Gastroesophageal sphincter (tissue), 4 donors: Measurements from ENCODE around the gene ZNF804A. TPM values are rescaled to one million over a fixed set of nuclear protein-coding genes. Genes with fewer than 3 reads are reported as not detected.

Experiments used
- ATAC-seq: fragments of 150-250 bp; one replicate; pipeline ENCODE4 v1.9.1; 2016; ENCODE audit warnings: mild to moderate bottlenecking, moderate library complexity
- H3K27ac ChIP-seq, 4 donors: fragments of 200-600 bp; sonication (generic) in 3 of 4; 1 replicate in 3 of 4; 2 replicates in 1 of 4; pipeline ENCODE4 v1.5.1; 2016 to 2019
- H3K27me3 ChIP-seq: fragments of 200-600 bp; sonication (generic); one replicate; pipeline ENCODE4 v1.5.1; 2019
- H3K36me3 ChIP-seq, 2 donors: fragments of 200-600 bp; sonication (generic); one replicate each; pipeline ENCODE4 v1.5.1; 2019; ENCODE audit warnings: control low read depth in 1 of 2
- H3K4me1 ChIP-seq, 3 donors: fragments of 200-600 bp; sonication (generic); 1 replicate in 2 of 3; 2 replicates in 1 of 3; pipeline ENCODE4 v1.5.1; 2016 to 2019; ENCODE audit warnings: control low read depth in 2 of 3
- H3K4me3 ChIP-seq, 2 donors: fragments of 200-600 bp; sonication (generic); one replicate each; pipeline ENCODE4 v1.5.1; 2019; ENCODE audit warnings: mild to moderate bottlenecking in 1 of 2, moderate library complexity in 1 of 2
- H3K9me3 ChIP-seq, 3 donors: fragments of 200-600 bp; sonication (generic); one replicate each; pipeline ENCODE4 v1.5.1; 2017 to 2019; ENCODE audit warnings: control low read depth in 2 of 3
- EP300 ChIP-seq: sonication (generic); formaldehyde crosslinking; IDR thresholded peaks from one replicate; pipeline ENCODE4 v1.6.1; 2017; ENCODE audit warnings: antibody characterized with exemption, mild to moderate bottlenecking
- POLR2A ChIP-seq, 2 donors: fragments of 450-650 bp; IDR thresholded peaks; one replicate each; pipeline ENCODE4 v1.6.1; 2017; ENCODE audit warnings: antibody characterized with exemption in 2 of 2, mild to moderate bottlenecking in 2 of 2, moderate library complexity in 1 of 2
- POLR2AphosphoS5 ChIP-seq: sonication (generic); formaldehyde crosslinking; IDR thresholded peaks from one replicate; pipeline ENCODE4 v1.6.1; 2017; ENCODE audit warnings: antibody characterized with exemption
- WGBS, 2 donors: methylation state at CpG; one replicate each; pipeline ENCODE4 v1.1.5; 2018; ENCODE audit warnings: low coverage in 1 of 2; 5-methylcytosine and 5-hydroxymethylcytosine counted together
- total RNA-seq, 4 donors: library from RNA; depleted of rRNA; stranded (reverse); fragments of >200 nt; gene quantifications; one replicate each; pipeline ENCODE4 v1.1.0, GENCODE V29; 2016
- TF ChIP-seq, protein P1 (sequence below), 4 experiments: fragments of 200-600 bp in 2 of 4; fragments of 450-650 bp in 2 of 4; sonication (generic) in 1 of 4; IDR thresholded peaks; one replicate each; pipeline ENCODE4 v1.5.1; 2017 to 2019; ENCODE audit warnings: antibody characterized with exemption in 4 of 4, mild to moderate bottlenecking in 2 of 4, moderate library complexity in 2 of 4

The ZNF804A gene
- total RNA-seq, 4 donors from 2014 or later: under 0.01 to 0.08 (median 0.07) TPM; not detected in 1

DNA sequence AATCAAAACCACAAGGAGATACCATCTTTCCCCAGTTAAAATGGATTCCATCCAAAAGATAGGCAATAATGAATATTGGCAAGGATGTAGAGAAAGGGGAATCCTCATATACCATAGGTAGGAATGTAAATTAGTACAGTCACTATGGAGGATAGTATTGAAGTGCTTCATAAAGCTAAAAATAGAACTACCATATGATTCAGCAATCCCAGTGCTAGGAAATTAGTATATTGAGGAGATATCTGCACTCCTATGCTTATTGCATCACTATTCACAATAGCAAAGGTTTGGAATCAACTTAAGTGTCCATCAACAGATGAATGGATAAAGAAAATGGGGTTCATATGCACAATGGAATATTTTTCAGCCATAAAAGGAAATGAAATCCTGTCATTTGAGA, 251.2 kb downstream of the ZNF804A start:
- no peak for ATAC-seq

DNA sequence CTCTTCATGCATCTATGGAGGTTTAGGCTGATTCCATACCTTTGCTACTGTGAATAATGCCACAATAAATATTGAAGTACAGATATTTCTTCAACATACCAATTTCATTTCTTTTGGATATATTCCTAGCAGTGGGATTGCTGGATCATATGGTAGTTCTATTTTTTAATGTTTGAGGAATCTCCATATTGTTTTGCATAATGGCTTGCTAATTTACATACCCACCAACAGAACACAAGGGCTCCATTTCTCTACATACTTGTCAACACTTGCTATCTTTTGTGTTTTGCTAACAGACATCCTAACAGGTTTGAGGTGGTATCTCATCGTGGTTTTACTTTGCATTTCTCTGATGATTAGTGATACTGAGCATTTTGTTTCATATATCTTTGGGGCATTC, 253.2 kb downstream of the ZNF804A start:
- H3K9me3 ChIP-seq: no peaks in the 10 kb centered on the region
- 89 to 94% methylated on average over 1 of the region's 1 CpG for WGBS, 2 donors
- H3K27me3 ChIP-seq: no peaks in the 10 kb centered on the region
- no peaks in the 10 kb centered on the region for H3K4me1 ChIP-seq
- H3K27ac ChIP-seq: no peak overlapping the region
- H3K4me3 ChIP-seq: no peak overlapping the region
- ATAC-seq: no peak
- H3K36me3 ChIP-seq: no peaks in the 10 kb centered on the region
- TF ChIP-seq, protein P1, sequence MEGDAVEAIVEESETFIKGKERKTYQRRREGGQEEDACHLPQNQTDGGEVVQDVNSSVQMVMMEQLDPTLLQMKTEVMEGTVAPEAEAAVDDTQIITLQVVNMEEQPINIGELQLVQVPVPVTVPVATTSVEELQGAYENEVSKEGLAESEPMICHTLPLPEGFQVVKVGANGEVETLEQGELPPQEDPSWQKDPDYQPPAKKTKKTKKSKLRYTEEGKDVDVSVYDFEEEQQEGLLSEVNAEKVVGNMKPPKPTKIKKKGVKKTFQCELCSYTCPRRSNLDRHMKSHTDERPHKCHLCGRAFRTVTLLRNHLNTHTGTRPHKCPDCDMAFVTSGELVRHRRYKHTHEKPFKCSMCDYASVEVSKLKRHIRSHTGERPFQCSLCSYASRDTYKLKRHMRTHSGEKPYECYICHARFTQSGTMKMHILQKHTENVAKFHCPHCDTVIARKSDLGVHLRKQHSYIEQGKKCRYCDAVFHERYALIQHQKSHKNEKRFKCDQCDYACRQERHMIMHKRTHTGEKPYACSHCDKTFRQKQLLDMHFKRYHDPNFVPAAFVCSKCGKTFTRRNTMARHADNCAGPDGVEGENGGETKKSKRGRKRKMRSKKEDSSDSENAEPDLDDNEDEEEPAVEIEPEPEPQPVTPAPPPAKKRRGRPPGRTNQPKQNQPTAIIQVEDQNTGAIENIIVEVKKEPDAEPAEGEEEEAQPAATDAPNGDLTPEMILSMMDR (IDR thresholded peaks at IDR 0.05): no peak
- TF ChIP-seq POLR2AphosphoS5 (no peak), EP300 (no peak), POLR2A (IDR thresholded peaks at IDR 0.05) (no peak)

More for the DNA sequence above, 251.2 kb downstream of the ZNF804A start:
- no peak overlapping the region for H3K4me3 ChIP-seq
- no peaks in the 10 kb centered on the region for H3K27me3 ChIP-seq
- TF ChIP-seq EP300 (no peak), POLR2A (IDR thresholded peaks at IDR 0.05) (no peak), POLR2AphosphoS5 (no peak)
- TF ChIP-seq, protein P1 (IDR thresholded peaks at IDR 0.05): no peak
- no peaks in the 10 kb centered on the region for H3K36me3 ChIP-seq
- no peaks in the 10 kb centered on the region for H3K9me3 ChIP-seq
- no peak overlapping the region for H3K27ac ChIP-seq
- H3K4me1 ChIP-seq: no peaks in the 10 kb centered on the region

DNA sequence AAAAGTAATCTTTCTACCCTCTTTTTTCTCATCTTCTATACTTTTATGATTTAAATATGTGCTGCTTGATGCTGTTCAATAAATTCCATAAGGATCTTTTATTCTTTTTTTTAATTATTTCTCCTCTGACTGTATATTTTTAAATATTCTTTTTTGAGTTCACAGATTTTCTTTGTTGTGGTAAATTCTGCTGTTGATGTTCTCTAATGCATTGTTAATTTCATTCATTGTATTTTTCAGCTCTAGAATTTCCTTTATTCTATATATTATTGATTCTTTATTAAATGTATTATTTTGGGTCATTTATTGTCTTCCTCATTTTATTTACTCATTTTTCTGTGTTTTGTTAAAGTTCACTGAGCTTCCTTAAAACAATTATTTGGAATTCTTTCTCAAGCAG, 260.9 kb downstream of the ZNF804A start:
- ATAC-seq: no peak
- Histone ChIP-seq H3K9me3 (peaks cover 0 to 31% (median 0%) of the 10 kb centered on the region in 3 donors), H3K36me3 (no peaks in the 10 kb centered on the region), H3K27ac (no peak overlapping the region), H3K4me1 (no peaks in the 10 kb centered on the region), H3K4me3 (no peak overlapping the region), H3K27me3 (no peaks in the 10 kb centered on the region)
- TF ChIP-seq, protein P1 (IDR thresholded peaks at IDR 0.05): no peak
- TF ChIP-seq POLR2AphosphoS5: no peak

DNA sequence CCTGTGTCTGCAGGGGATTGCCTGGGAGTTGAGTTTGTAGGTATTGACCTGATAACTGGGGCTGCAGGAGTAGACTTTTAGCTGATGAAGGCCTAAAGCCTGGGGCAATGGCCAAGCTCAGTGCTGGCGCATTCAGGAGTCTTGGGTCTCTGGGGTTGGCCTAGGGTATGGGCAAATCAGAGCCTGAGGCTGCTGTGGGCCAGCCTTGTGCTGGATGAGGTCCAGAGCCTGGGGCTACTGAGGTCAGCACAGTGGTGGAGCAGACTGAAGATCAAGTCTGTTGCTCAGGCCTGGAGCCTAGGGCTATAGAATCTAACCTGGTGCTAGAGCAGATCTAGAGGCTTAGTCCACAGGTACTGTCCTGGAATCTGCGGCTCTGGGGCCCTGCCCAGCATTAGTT, 262.4 kb downstream of the ZNF804A start:
- WGBS, 2 donors: no CpG with 5 or more reads among the region's 2 CpGs
- Histone ChIP-seq H3K4me3 (no peak overlapping the region), H3K27me3 (no peaks in the 10 kb centered on the region), H3K9me3 (peaks cover 0 to 31% (median 0%) of the 10 kb centered on the region in 3 donors), H3K36me3 (no peaks in the 10 kb centered on the region), H3K4me1 (no peaks in the 10 kb centered on the region), H3K27ac (no peak overlapping the region)
- TF ChIP-seq EP300: no peak
- TF ChIP-seq, protein P1 (IDR thresholded peaks at IDR 0.05): no peak
- TF ChIP-seq POLR2AphosphoS5: no peak
- TF ChIP-seq POLR2A (IDR thresholded peaks at IDR 0.05): no peak
- ATAC-seq: no peak

DNA sequence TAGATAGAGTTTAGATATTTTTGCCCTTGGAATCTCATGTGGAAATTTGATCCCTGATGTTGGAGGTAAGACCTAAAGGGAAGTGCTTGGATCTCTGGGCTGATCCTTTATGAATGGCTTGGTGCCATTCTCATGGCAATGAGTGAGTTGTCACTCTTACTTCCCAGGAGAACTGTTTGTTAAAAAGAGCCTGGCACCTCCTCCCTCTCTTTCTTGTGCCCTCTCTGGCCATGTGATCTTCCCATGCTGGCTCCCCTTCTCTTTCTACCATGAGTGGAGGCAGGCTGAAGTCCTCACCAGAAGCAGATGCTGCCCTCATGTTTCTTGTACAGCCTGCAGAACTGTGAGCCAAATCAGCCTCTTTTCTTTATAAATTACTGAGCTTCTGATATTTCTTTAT, 276.9 kb downstream of the ZNF804A start:
- ATAC-seq: no peak
- Histone ChIP-seq H3K4me1 (no peaks in the 10 kb centered on the region), H3K27me3 (no peaks in the 10 kb centered on the region), H3K36me3 (no peaks in the 10 kb centered on the region), H3K4me3 (no peak overlapping the region), H3K27ac (no peak overlapping the region), H3K9me3 (no peaks in the 10 kb centered on the region)
- TF ChIP-seq POLR2A (IDR thresholded peaks at IDR 0.05) (no peak), POLR2AphosphoS5 (no peak), EP300 (no peak)
- TF ChIP-seq, protein P1 (IDR thresholded peaks at IDR 0.05): no peak
